Keratinocyte (primary cell): ENCODE results near the gene SYT6. TPM values are rescaled to one million over a fixed set of nuclear protein-coding genes. Genes with fewer than 3 reads are reported as not detected.

Experiments
- DNase-seq: peaks from one replicate; pipeline ENCODE4 v3.0.0-alpha.2; 2011; ENCODE audit warnings: low read depth, missing footprints, low spot score
- FAIRE-seq: peaks from 2 replicates; lab custom pipeline; 2011; peaks lifted over from hg19 to GRCh38; lab: Jason Lieb, UNC
- H2AFZ ChIP-seq: 2 replicates; pipeline ENCODE4 v1.6.0; 2012; ENCODE audit warnings: low read length, control low read depth, inconsistent platforms; ENCODE audit not compliant: control insufficient read depth
- H3K27ac ChIP-seq: 2 replicates; pipeline ENCODE4 v1.5.1; 2011; ENCODE audit warnings: low read length; ENCODE audit not compliant: control insufficient read depth, insufficient read depth
- H3K27me3 ChIP-seq: 3 replicates; pipeline ENCODE4 v1.6.0; 2011; ENCODE audit warnings: low read length; ENCODE audit not compliant: control insufficient read depth, insufficient read depth; ENCODE audit errors: extremely low read depth
- H3K36me3 ChIP-seq, 2 experiments: 2 replicates in 1 of 2; 3 replicates in 1 of 2; pipeline ENCODE4 v1.5.1; 2011; ENCODE audit warnings: low read length in 2 of 2, mild to moderate bottlenecking in 1 of 2; ENCODE audit not compliant: control insufficient read depth in 2 of 2, insufficient read depth in 2 of 2; ENCODE audit errors: extremely low read depth in 1 of 2
- H3K4me1 ChIP-seq: 3 replicates; pipeline ENCODE4 v1.5.1; 2011; ENCODE audit warnings: low read length; ENCODE audit not compliant: control insufficient read depth, insufficient read depth; ENCODE audit errors: extremely low read depth
- H3K4me2 ChIP-seq: 3 replicates; pipeline ENCODE4 v1.6.0; 2011; ENCODE audit warnings: low read depth, low read length; ENCODE audit not compliant: control insufficient read depth, insufficient read depth; ENCODE audit errors: extremely low read depth
- H3K4me3 ChIP-seq, 3 experiments: fragments of 200-600 bp in 1 of 3; sonication (generic) in 1 of 3; 2 replicates in 2 of 3; 3 replicates in 1 of 3; pipeline ENCODE4 v1.5.1; 2011 to 2016; ENCODE audit warnings: low read length in 3 of 3, mild to moderate bottlenecking in 3 of 3, control low read depth in 2 of 3, inconsistent platforms in 1 of 3, low read depth in 1 of 3, mixed read lengths in 1 of 3, mixed run types in 1 of 3, moderate library complexity in 1 of 3; ENCODE audit not compliant: control insufficient read depth in 2 of 3, insufficient read depth in 2 of 3; ENCODE audit errors: extremely low read depth in 1 of 3
- H3K79me2 ChIP-seq: 2 replicates; pipeline ENCODE4 v1.6.0; 2012; ENCODE audit warnings: low read length; ENCODE audit not compliant: control insufficient read depth, insufficient read depth
- H3K9ac ChIP-seq: 3 replicates; pipeline ENCODE4 v1.6.0; 2011; ENCODE audit warnings: low read length; ENCODE audit not compliant: control insufficient read depth, insufficient read depth; ENCODE audit errors: extremely low read depth
- H3K9me1 ChIP-seq: 3 replicates; pipeline ENCODE4 v1.6.0; 2011; ENCODE audit warnings: low read length; ENCODE audit not compliant: control insufficient read depth, insufficient read depth; ENCODE audit errors: extremely low read depth
- H3K9me3 ChIP-seq: 2 replicates; pipeline ENCODE4 v1.5.1; 2012; ENCODE audit warnings: low read depth, low read length; ENCODE audit not compliant: control insufficient read depth
- H4K20me1 ChIP-seq: 3 replicates; pipeline ENCODE4 v1.6.0; 2011; ENCODE audit warnings: low read length; ENCODE audit not compliant: control insufficient read depth, insufficient read depth; ENCODE audit errors: extremely low read depth
- CTCF ChIP-seq, 3 experiments: IDR thresholded peaks in 1 of 3; conservative IDR thresholded peaks in 1 of 3; optimal IDR thresholded peaks in 1 of 3; 2 replicates in 2 of 3; 3 replicates in 1 of 3; pipeline versions ENCODE3 to v1.5.1; 2011; ENCODE audit warnings: low read length in 3 of 3, mild to moderate bottlenecking in 3 of 3, moderate library complexity in 2 of 3, control low read depth in 1 of 3, inconsistent platforms in 1 of 3; ENCODE audit not compliant: insufficient read depth in 2 of 3; ENCODE audit errors: extremely low read depth in 1 of 3
- EZH2 ChIP-seq: IDR thresholded peaks from one replicate; pipeline ENCODE4 v1.6.1; 2012; ENCODE audit warnings: inconsistent platforms, mild to moderate bottlenecking, low read length, moderate library complexity
- dilution Hi-C: fragments of 300-500 bp; cut with MboI; formaldehyde crosslinking; loops from one replicate; pipeline ENCODE4 v1.7.0; 2020; ENCODE audit warnings: low sequenced_read_pairs; ENCODE audit not compliant: extremely low pct_ligation_motif_present
- polyA plus RNA-seq, 5 experiments: library from polyadenylated mRNA; depleted of rRNA in 3 of 5; stranded (reverse) in 3 of 5; stranded (forward) in 1 of 5; unstranded in 1 of 5; fragments of >200 nt; gene quantifications; 1 replicate in 1 of 5; 2 replicates in 3 of 5; 3 replicates in 1 of 5; pipeline versions ENCODE4 v1.2.1 to v1.2.3, GENCODE V29; 2011 to 2012; ENCODE audit warnings: missing spikeins in 2 of 5, low read depth in 1 of 5, low replicate concordance in 1 of 5

The SYT6 gene
- polyA plus RNA-seq, 1 donor (not counting 4 experiments of a cell fraction or from before 2014, with no cell fraction given): not detected

- no peaks in the 10 kb centered on the region for H3K9me1 ChIP-seq
- H3K27me3 ChIP-seq: no peaks in the 10 kb centered on the region
- H3K79me2 ChIP-seq: no peaks in the 10 kb centered on the region
- no peaks in the 10 kb centered on the region for H4K20me1 ChIP-seq
- peaks cover 26% of the 10 kb centered on the region for H3K4me1 ChIP-seq
- H3K27ac ChIP-seq: no peak overlapping the region
- H3K9me3 ChIP-seq: no peaks in the 10 kb centered on the region
- dilution Hi-C loops: no loop called here
- no peak for DNase-seq
- H3K36me3 ChIP-seq: no peaks in the 10 kb centered on the region
- TF ChIP-seq CTCF (optimal IDR thresholded peaks at IDR 0.05 in 1 of 3, IDR thresholded peaks at IDR 0.05 in 1 of 3, conservative IDR thresholded peaks at IDR 0.05 in 1 of 3; ENCODE audit: extremely low read depth in 1 of 3, insufficient read depth in 2 of 3, low read length in 3 of 3) (no peak), EZH2 (no peak)
- no peak overlapping the region for H2AFZ ChIP-seq
- no peak for FAIRE-seq
- H3K4me2 ChIP-seq: no peak overlapping the region
- H3K9ac ChIP-seq: no peak overlapping the region
- no peak overlapping the region for H3K4me3 ChIP-seq
Measured at GRCh38 chr1:114112775-114113174, 40.9 kb downstream of the SYT6 start.

GRCh38 chr1:114111731-114112641 is 41.7 kb downstream of the SYT6 start:
- dilution Hi-C loops: no loop called here
- FAIRE-seq: no peak

More at GRCh38 chr1:114111731-114112641, 41.7 kb downstream of the SYT6 start:
- no peaks in the 10 kb centered on the region for H4K20me1 ChIP-seq
- no peaks in the 10 kb centered on the region for H3K36me3 ChIP-seq
- peaks cover 26% of the 10 kb centered on the region for H3K4me1 ChIP-seq
- H3K27me3 ChIP-seq: no peaks in the 10 kb centered on the region
- H3K9me3 ChIP-seq: no peaks in the 10 kb centered on the region
- no peak overlapping the region for H3K4me3 ChIP-seq
- no peak overlapping the region for H3K4me2 ChIP-seq
- H3K79me2 ChIP-seq: no peaks in the 10 kb centered on the region
- no peak overlapping the region for H3K9ac ChIP-seq
- no peak for DNase-seq
- H3K9me1 ChIP-seq: no peaks in the 10 kb centered on the region
- TF ChIP-seq EZH2 (no peak), CTCF (optimal IDR thresholded peaks at IDR 0.05 in 1 of 3, IDR thresholded peaks at IDR 0.05 in 1 of 3, conservative IDR thresholded peaks at IDR 0.05 in 1 of 3; ENCODE audit: extremely low read depth in 1 of 3, insufficient read depth in 2 of 3, low read length in 3 of 3) (no peak)
- no peak overlapping the region for H2AFZ ChIP-seq
- no peak overlapping the region for H3K27ac ChIP-seq
